HEK293 (cell line): ENCODE results near the gene KCNAB2.

Experiments
- CTCF ChIA-PET: fragments of 350-600 bp; formaldehyde crosslinking; extraction: SDS; loops from one replicate; lab custom pipeline; 2021; ENCODE audit warnings: antibody characterized with exemption; lab: Yijun Ruan, JAX
- POLR2A ChIA-PET: fragments of 300-600 bp; formaldehyde crosslinking; extraction: SDS; loops from one replicate; lab custom pipeline; 2020; ENCODE audit warnings: antibody characterized with exemption, inconsistent platforms; lab: Yijun Ruan, JAX
- H3K27ac ChIP-seq: fragments of 200-500 bp; sonication (Bioruptor generic); 2 replicates; pipeline ENCODE4 v1.5.1; 2014; ENCODE audit warnings: low read depth, low read length, control low read depth, inconsistent platforms; ENCODE audit errors: extremely low read depth
- H3K36me3 ChIP-seq, 2 experiments: fragments of 200-500 bp in 1 of 2; sonication (Bioruptor generic) in 1 of 2; 1 replicate in 1 of 2; 2 replicates in 1 of 2; pipeline ENCODE4 v1.5.1; 2014 to 2017; ENCODE audit warnings: inconsistent platforms in 2 of 2, low read length in 2 of 2; ENCODE audit not compliant: control insufficient read depth in 2 of 2, insufficient read depth in 1 of 2
- H3K4me1 ChIP-seq: fragments of 200-500 bp; sonication (Bioruptor generic); 2 replicates; pipeline ENCODE4 v1.5.1; 2014; ENCODE audit warnings: mild to moderate bottlenecking, low read length, inconsistent platforms; ENCODE audit not compliant: control insufficient read depth, insufficient read depth
- H3K4me3 ChIP-seq: 2 replicates; pipeline ENCODE4 v1.5.1; 2011; ENCODE audit warnings: low read depth, mild to moderate bottlenecking, control low read depth, low read length, moderate library complexity
- H3K9me3 ChIP-seq: fragments of 200-500 bp; sonication (Bioruptor generic); 2 replicates; pipeline ENCODE4 v1.5.1; 2014; ENCODE audit warnings: low read depth, low read length, inconsistent platforms; ENCODE audit not compliant: control insufficient read depth, insufficient read depth
- BCL11B ChIP-seq: fragments of 450-650 bp; formaldehyde crosslinking; IDR thresholded peaks from 2 replicates; pipeline ENCODE4 v1.5.1; 2016; ENCODE audit warnings: low read depth, missing biosample characterization, missing genetic modification characterization
- FEZF1 ChIP-seq: fragments of 450-650 bp; formaldehyde crosslinking; IDR thresholded peaks from 2 replicates; pipeline ENCODE4 v1.5.1; 2016; ENCODE audit warnings: missing biosample characterization, missing genetic modification characterization
- KLF1 ChIP-seq: fragments of 450-650 bp; formaldehyde crosslinking; IDR thresholded peaks from 2 replicates; pipeline ENCODE4 v1.5.1; 2016; ENCODE audit warnings: missing biosample characterization, missing genetic modification characterization
- KLF8 ChIP-seq: fragments of 450-650 bp; formaldehyde crosslinking; IDR thresholded peaks from 2 replicates; pipeline ENCODE4 v1.5.1; 2016; ENCODE audit warnings: missing biosample characterization, missing genetic modification characterization
- MYNN ChIP-seq: fragments of 450-650 bp; formaldehyde crosslinking; IDR thresholded peaks from 2 replicates; pipeline ENCODE4 v1.5.1; 2016; ENCODE audit warnings: missing biosample characterization, missing genetic modification characterization, borderline replicate concordance
- PATZ1 ChIP-seq: fragments of 450-650 bp; formaldehyde crosslinking; IDR thresholded peaks from 2 replicates; pipeline ENCODE4 v1.5.1; 2016; ENCODE audit warnings: missing biosample characterization, missing genetic modification characterization
- PRDM10 ChIP-seq: fragments of 450-650 bp; formaldehyde crosslinking; IDR thresholded peaks from 2 replicates; pipeline ENCODE4 v1.5.1; 2016; ENCODE audit warnings: missing biosample characterization, missing genetic modification characterization
- TSHZ1 ChIP-seq: fragments of 450-650 bp; formaldehyde crosslinking; IDR thresholded peaks from 2 replicates; pipeline ENCODE4 v1.5.1; 2016; ENCODE audit warnings: missing biosample characterization, missing genetic modification characterization, borderline replicate concordance
- WT1 ChIP-seq: fragments of 450-650 bp; formaldehyde crosslinking; IDR thresholded peaks from 2 replicates; pipeline ENCODE4 v1.5.1; 2016; ENCODE audit warnings: missing biosample characterization, missing genetic modification characterization
- ZBTB1 ChIP-seq: fragments of 450-650 bp; formaldehyde crosslinking; IDR thresholded peaks from 2 replicates; pipeline ENCODE4 v1.5.1; 2016; ENCODE audit warnings: missing biosample characterization, missing genetic modification characterization
- ZBTB6 ChIP-seq: fragments of 450-650 bp; formaldehyde crosslinking; IDR thresholded peaks from 2 replicates; pipeline ENCODE4 v1.5.1; 2017; ENCODE audit warnings: missing biosample characterization, missing genetic modification characterization
- ZBTB7A ChIP-seq: fragments of 450-650 bp; formaldehyde crosslinking; IDR thresholded peaks from 2 replicates; pipeline ENCODE4 v1.5.1; 2016; ENCODE audit warnings: low read depth, missing biosample characterization, missing genetic modification characterization
- ZNF112 ChIP-seq: fragments of 450-650 bp; formaldehyde crosslinking; IDR thresholded peaks from 2 replicates; pipeline ENCODE4 v1.5.0; 2017; ENCODE audit warnings: missing biosample characterization, missing genetic modification characterization
- ZNF239 ChIP-seq: fragments of 450-650 bp; formaldehyde crosslinking; IDR thresholded peaks from 2 replicates; pipeline ENCODE4 v1.5.1; 2016; ENCODE audit warnings: missing biosample characterization, missing genetic modification characterization
- ZNF391 ChIP-seq: fragments of 450-650 bp; formaldehyde crosslinking; IDR thresholded peaks from 2 replicates; pipeline ENCODE4 v1.5.1; 2016; ENCODE audit warnings: low read depth, missing biosample characterization, missing genetic modification characterization, borderline replicate concordance
- ZNF544 ChIP-seq: fragments of 450-650 bp; formaldehyde crosslinking; IDR thresholded peaks from 2 replicates; pipeline ENCODE4 v1.5.0; 2017; ENCODE audit warnings: missing biosample characterization, missing genetic modification characterization
- ZNF549 ChIP-seq: fragments of 450-650 bp; IDR thresholded peaks from 2 replicates; pipeline ENCODE4 v1.5.1; 2018; ENCODE audit warnings: missing biosample characterization, missing genetic modification characterization, mild to moderate bottlenecking, inconsistent platforms, moderate library complexity
- ZNF626 ChIP-seq: fragments of 450-650 bp; sonication (Bioruptor Pico); formaldehyde crosslinking; IDR thresholded peaks from 2 replicates; pipeline ENCODE4 v1.5.1; 2018; ENCODE audit warnings: missing biosample characterization, missing genetic modification characterization, inconsistent platforms
- ZNF747 ChIP-seq: fragments of 450-650 bp; formaldehyde crosslinking; IDR thresholded peaks from 2 replicates; pipeline ENCODE4 v1.5.1; 2016; ENCODE audit warnings: missing biosample characterization, missing genetic modification characterization
- ZNF785 ChIP-seq: fragments of 450-650 bp; formaldehyde crosslinking; IDR thresholded peaks from 2 replicates; pipeline ENCODE4 v1.5.1; 2016; ENCODE audit warnings: missing biosample characterization, missing genetic modification characterization

The KCNAB2 gene

GRCh38 chr1:6077919-6078318 lies 32.2 kb downstream of the KCNAB2 start (continued):
- no peak for TF ChIP-seq PATZ1
- TF ChIP-seq KLF8 (tag by site-specific recombination), result no peak
- TF ChIP-seq ZNF112 (tag by site-specific recombination), result no peak

GRCh38 chr1:6080469-6080868 lies 34.8 kb downstream of the KCNAB2 start:
- Histone ChIP-seq H3K27ac (no peak overlapping the region), H3K4me1 (no peaks in the 10 kb centered on the region), H3K36me3 (no peaks in the 10 kb centered on the region), H3K4me3 (no peak overlapping the region), H3K9me3 (no peaks in the 10 kb centered on the region)
- CTCF ChIA-PET, result no interaction called here
- TF ChIP-seq ZNF785, result no peak
- TF ChIP-seq BCL11B (tag by site-specific recombination), result no peak
- TF ChIP-seq ZNF626 (tag by site-specific recombination), result no peak
- TF ChIP-seq ZNF747, result no peak
- TF ChIP-seq ZBTB1 (tag by site-specific recombination), result no peak
- no peak for TF ChIP-seq FEZF1
- no peak for TF ChIP-seq ZNF239 (tag by site-specific recombination)
- TF ChIP-seq ZBTB7A, result no peak
- TF ChIP-seq WT1 (tag by site-specific recombination), result no peak
- no peak for TF ChIP-seq PRDM10 (tag by site-specific recombination)
- no peak for TF ChIP-seq MYNN
- POLR2A ChIA-PET, result no interaction called here

GRCh38 chr1:6081901-6082300 lies 36.2 kb downstream of the KCNAB2 start:
- POLR2A ChIA-PET, result no interaction called here
- no peaks in the 10 kb centered on the region for H3K4me1 ChIP-seq
- H3K27ac ChIP-seq, result no peak overlapping the region
- H3K9me3 ChIP-seq, result no peaks in the 10 kb centered on the region
- no peak overlapping the region for H3K4me3 ChIP-seq
- CTCF ChIA-PET, result interaction anchor here (0.5 to 1.7 kb wide), 8 partner anchors 18 to 365 kb away, joined by 3 to 7 read pairs (median 4); no protein-coding TSS in a partner anchor
- H3K36me3 ChIP-seq, result no peaks in the 10 kb centered on the region
- no peak for TF ChIP-seq ZNF549 (tag by site-specific recombination)
- TF ChIP-seq ZNF391 (tag by site-specific recombination), result no peak
- no peak for TF ChIP-seq TSHZ1 (tag by site-specific recombination)
- TF ChIP-seq ZBTB6 (tag by site-specific recombination), result no peak
- no peak for TF ChIP-seq KLF1 (tag by site-specific recombination)
- TF ChIP-seq ZNF544 (tag by site-specific recombination), result no peak
